Body of pancreas (tissue), 4 donors: ENCODE results near the gene DLG2.

ENCODE experiments used
- CTCF ChIP-seq, 7 experiments: fragments of 450-650 bp in 4 of 7; fragments of 200-600 bp in 3 of 7; sonication (generic) in 3 of 7; IDR thresholded peaks; one replicate each; pipeline ENCODE4 v1.5.1; 2016 to 2019; ENCODE audit warnings: antibody characterized with exemption in 7 of 7
- POLR2A ChIP-seq, 3 donors: fragments of 450-650 bp; IDR thresholded peaks; one replicate each; pipeline ENCODE4 v1.6.1; 2016; ENCODE audit warnings: antibody characterized with exemption in 3 of 3, mild to moderate bottlenecking in 2 of 3

- TF ChIP-seq POLR2A (IDR thresholded peaks at IDR 0.05): no peak
- TF ChIP-seq CTCF (IDR thresholded peaks at IDR 0.05): no peak
These were observed 809.1 kb downstream of the DLG2 start for GRCh38 chr11:84817998-84818397.
